ENCODE results near the gene ZNF664. TPM values are rescaled to one million over a fixed set of nuclear protein-coding genes. Genes with fewer than 3 reads are reported as not detected.

The ZNF664 gene
- total RNA-seq, 2 experiments from 2014 or later: 45.6 to 59.8 TPM

- Histone ChIP-seq H3K79me2 (ENCODE audit: insufficient read depth, low read depth, low read length) (no peaks in the 10 kb centered on the region), H4K20me1 (ENCODE audit: insufficient read depth, low read length) (no peaks in the 10 kb centered on the region), H3K36me3 (ENCODE audit: insufficient read depth, low read length) (no peaks in the 10 kb centered on the region), H3K9me3 (ENCODE audit: low read length) (no peaks in the 10 kb centered on the region), H3K4me3 (ENCODE audit: low read depth, low read length, poor library complexity, severe bottlenecking) (no peak overlapping the region), H3K4me1 (ENCODE audit: insufficient read depth, low read length, poor library complexity, severe bottlenecking) (no peaks in the 10 kb centered on the region), H3K27ac (ENCODE audit: low read depth, low read length, poor library complexity, severe bottlenecking) (no peak overlapping the region), H3K9me2 (ENCODE audit: insufficient read depth, low read length) (no peaks in the 10 kb centered on the region), H3K4me2 (ENCODE audit: low read length) (no peak overlapping the region), H2AFZ (ENCODE audit: low read length) (no peak overlapping the region)
- TF ChIP-seq CTCF (conservative IDR thresholded peaks at IDR 0.05; ENCODE audit: low read length) (no peak), EZH2phosphoT487 (IDR thresholded peaks at IDR 0.05; ENCODE audit: borderline replicate concordance, low read depth, low read length) (no peak)
- ChIA-PET POLR2A (interaction anchor here (1.0 kb wide), 1 partner anchor 17 kb away, joined by 3 read pairs; no protein-coding TSS in a partner anchor), CTCF (ENCODE audit: unreplicated experiment) (no interaction called here)
- intact Hi-C loops (cut with micrococcal nuclease; ENCODE audit: unreplicated experiment): no loop called here
- no peak for DNase-seq (ENCODE audit: low spot score)
- BruUV-seq (replicated peaks): no TSS peak
These were observed 18.2 kb upstream of the ZNF664 start for GRCh38 chr12:123954647-123955350.

- Histone ChIP-seq H3K4me1 (ENCODE audit: insufficient read depth, low read length, poor library complexity, severe bottlenecking) (no peaks in the 10 kb centered on the region), H2AFZ (ENCODE audit: low read length) (no peak overlapping the region), H3K9me3 (ENCODE audit: low read length) (no peaks in the 10 kb centered on the region), H3K4me3 (ENCODE audit: low read depth, low read length, poor library complexity, severe bottlenecking) (no peak overlapping the region), H4K20me1 (ENCODE audit: insufficient read depth, low read length) (no peaks in the 10 kb centered on the region), H3K9me2 (ENCODE audit: insufficient read depth, low read length) (no peaks in the 10 kb centered on the region), H3K4me2 (ENCODE audit: low read length) (no peak overlapping the region), H3K36me3 (ENCODE audit: insufficient read depth, low read length) (no peaks in the 10 kb centered on the region), H3K79me2 (ENCODE audit: insufficient read depth, low read depth, low read length) (no peaks in the 10 kb centered on the region), H3K27ac (ENCODE audit: low read depth, low read length, poor library complexity, severe bottlenecking) (no peak overlapping the region)
- DNase-seq (ENCODE audit: low spot score): no peak
- BruUV-seq (replicated peaks): no TSS peak
- no peak for TF ChIP-seq CTCF (conservative IDR thresholded peaks at IDR 0.05; ENCODE audit: low read length)
- TF ChIP-seq EZH2phosphoT487 (IDR thresholded peaks at IDR 0.05; ENCODE audit: borderline replicate concordance, low read depth, low read length): no peak
- intact Hi-C loops (cut with micrococcal nuclease; ENCODE audit: unreplicated experiment): no loop called here
- CTCF ChIA-PET (ENCODE audit: unreplicated experiment): no interaction called here
- POLR2A ChIA-PET: no interaction called here
These were observed 16.8 kb upstream of the ZNF664 start for GRCh38 chr12:123956249-123956648.

- ChIA-PET CTCF (ENCODE audit: unreplicated experiment) (no interaction called here), POLR2A (no interaction called here)
- H2AFZ ChIP-seq (ENCODE audit: low read length): no peak overlapping the region
- no TSS peak for BruUV-seq (replicated peaks)
- H3K27ac ChIP-seq (ENCODE audit: low read depth, low read length, poor library complexity, severe bottlenecking): no peak overlapping the region
- no peaks in the 10 kb centered on the region for H3K9me3 ChIP-seq (ENCODE audit: low read length)
- no peak overlapping the region for H3K4me3 ChIP-seq (ENCODE audit: low read depth, low read length, poor library complexity, severe bottlenecking)
- H3K36me3 ChIP-seq (ENCODE audit: insufficient read depth, low read length): no peaks in the 10 kb centered on the region
- DNase-seq (ENCODE audit: low spot score): no peak
- no peaks in the 10 kb centered on the region for H3K79me2 ChIP-seq (ENCODE audit: insufficient read depth, low read depth, low read length)
- H3K4me1 ChIP-seq (ENCODE audit: insufficient read depth, low read length, poor library complexity, severe bottlenecking): no peaks in the 10 kb centered on the region
- intact Hi-C loops (cut with micrococcal nuclease; ENCODE audit: unreplicated experiment): no loop called here
- no peaks in the 10 kb centered on the region for H3K9me2 ChIP-seq (ENCODE audit: insufficient read depth, low read length)
- H3K4me2 ChIP-seq (ENCODE audit: low read length): no peak overlapping the region
- TF ChIP-seq CTCF (conservative IDR thresholded peaks at IDR 0.05; ENCODE audit: low read length) (no peak), EZH2phosphoT487 (IDR thresholded peaks at IDR 0.05; ENCODE audit: borderline replicate concordance, low read depth, low read length) (no peak)
- no peaks in the 10 kb centered on the region for H4K20me1 ChIP-seq (ENCODE audit: insufficient read depth, low read length)
These were observed 15.8 kb upstream of the ZNF664 start for GRCh38 chr12:123957196-123957595.
